GM12878 (cell line): ENCODE results near the gene TMEM14C. TPM values are rescaled to one million over a fixed set of nuclear protein-coding genes. Genes with fewer than 3 reads are reported as not detected.

Experiments
- ATAC-seq: fragments of 200-7000 bp; cut with Tn5 transposase; 3 replicates; pipeline ENCODE4 v1.9.1; 2020; ENCODE audit warnings: mild to moderate bottlenecking, moderate library complexity
- BruUV-seq: library from RNA; stranded (reverse); fragments of 400-500 nt; replicated peaks from 2 replicates; lab custom pipeline; 2021; lab: Mats Ljungman, UMichigan
- CTCF ChIA-PET: fragments of 300-600 bp; sonication (Branson Sonifier 250); formaldehyde crosslinking; extraction: SDS; loops from one replicate; lab custom pipeline; 2021; ENCODE audit warnings: inconsistent platforms; lab: Yijun Ruan, JAX
- POLR2A ChIA-PET: fragments of 350-600 bp; formaldehyde crosslinking; extraction: SDS; loops from one replicate; lab custom pipeline; 2021; ENCODE audit warnings: inconsistent platforms; lab: Charles Lee
- RAD21 ChIA-PET: fragments of 300-600 bp; sonication (Branson Sonifier 250); formaldehyde crosslinking; loops from one replicate; lab custom pipeline; 2023; ENCODE audit warnings: antibody characterized with exemption; ENCODE audit not compliant: unreplicated experiment; lab: Charles Lee
- SMC1A ChIA-PET: fragments of 300-600 bp; sonication (Branson Sonifier 250); formaldehyde crosslinking; loops from one replicate; lab custom pipeline; 2023; ENCODE audit not compliant: unreplicated experiment, uncharacterized antibody; lab: Charles Lee
- DNase-seq: peaks from one replicate; pipeline ENCODE4 v3.0.0-alpha.2; 2011; ENCODE audit warnings: low read depth, low spot score
- FAIRE-seq: peaks from 3 replicates; lab custom pipeline; 2011; peaks lifted over from hg19 to GRCh38; lab: Jason Lieb, UNC
- H2AFZ ChIP-seq: 2 replicates; pipeline ENCODE4 v1.6.0; 2011; ENCODE audit warnings: low read depth, low read length, control low read depth; ENCODE audit not compliant: control insufficient read depth
- H3K27ac ChIP-seq: 2 replicates; pipeline ENCODE4 v1.5.1; 2011; ENCODE audit warnings: control low read depth; ENCODE audit not compliant: control insufficient read depth, insufficient read depth
- H3K27me3 ChIP-seq, 2 experiments: replicated peaks in 1 of 2; 2 replicates each; pipeline versions ENCODE4 v1.6.0 to v1.6.1; 2011; ENCODE audit warnings: low read length in 1 of 2; ENCODE audit not compliant: control insufficient read depth in 2 of 2, insufficient read depth in 2 of 2
- H3K36me3 ChIP-seq, 2 experiments: 2 replicates each; pipeline ENCODE4 v1.5.1; 2011; ENCODE audit warnings: low read length in 1 of 2; ENCODE audit not compliant: control insufficient read depth in 2 of 2, insufficient read depth in 2 of 2
- H3K4me1 ChIP-seq: 2 replicates; pipeline ENCODE4 v1.6.1; 2011; ENCODE audit warnings: mild to moderate bottlenecking, low read length, moderate library complexity, mixed read lengths; ENCODE audit not compliant: control insufficient read depth, insufficient read depth
- H3K4me2 ChIP-seq: 2 replicates; pipeline ENCODE4 v1.6.0; 2011; ENCODE audit warnings: control low read depth; ENCODE audit not compliant: control insufficient read depth, insufficient read depth
- H3K4me3 ChIP-seq: fragments of 200-600 bp; sonication (generic); 2 replicates; pipeline ENCODE4 v1.5.1; 2016
- H3K79me2 ChIP-seq: 2 replicates; pipeline ENCODE4 v1.6.0; 2011; ENCODE audit warnings: low read length; ENCODE audit not compliant: control insufficient read depth, insufficient read depth
- H3K9ac ChIP-seq: 2 replicates; pipeline ENCODE4 v1.8.0; 2011; ENCODE audit warnings: low read length, control low read depth, mixed read lengths; ENCODE audit not compliant: control insufficient read depth, insufficient read depth
- H3K9me3 ChIP-seq: replicated peaks from 3 replicates; pipeline ENCODE4 v1.5.1; 2011; ENCODE audit warnings: mild to moderate bottlenecking, low read length; ENCODE audit not compliant: control insufficient read depth, insufficient read depth
- H4K20me1 ChIP-seq: 2 replicates; pipeline ENCODE4 v1.6.0; 2011; ENCODE audit not compliant: control insufficient read depth, insufficient read depth
- ASH2L ChIP-seq: fragments of 300-600, 200-600 bp; sonication (generic); IDR thresholded peaks from 2 replicates; pipeline ENCODE4 v1.6.1; 2017; ENCODE audit warnings: low read depth, mild to moderate bottlenecking, borderline replicate concordance
- DPF2 ChIP-seq: fragments of 450-650 bp; IDR thresholded peaks from 2 replicates; pipeline ENCODE4 v1.6.1; 2017; ENCODE audit warnings: mild to moderate bottlenecking
- NFYB ChIP-seq: IDR thresholded peaks from 2 replicates; pipeline ENCODE4 v1.6.1; 2011; ENCODE audit warnings: low read depth, mild to moderate bottlenecking, low read length, improper control_type of control experiment, moderate library complexity; ENCODE audit not compliant: insufficient read depth
- NR2C2 ChIP-seq: IDR thresholded peaks from 2 replicates; pipeline ENCODE4 v1.6.1; 2011; ENCODE audit warnings: borderline replicate concordance, low read depth; ENCODE audit not compliant: control insufficient read depth, insufficient read length
- RAD51 ChIP-seq: fragments of 450-650 bp; IDR thresholded peaks from 2 replicates; pipeline ENCODE4 v1.6.1; 2016; ENCODE audit warnings: moderate library complexity, mild to moderate bottlenecking, inconsistent platforms
- TCF7 ChIP-seq: IDR thresholded peaks from 2 replicates; pipeline ENCODE4 v1.6.1; 2014; ENCODE audit warnings: antibody characterized with exemption, borderline replicate concordance
- ZBTB33 ChIP-seq: fragments of 450-650 bp; IDR thresholded peaks from 2 replicates; pipeline ENCODE4 v1.6.1; 2017; ENCODE audit warnings: mild to moderate bottlenecking
- WGBS: methylation state at CpG from one replicate; pipeline ENCODE4 v1.1.6; 2016; ENCODE audit warnings: low lambda C conversion rate; ENCODE audit not compliant: insufficient replicate concordance, insufficient coverage; ENCODE audit errors: missing lambda C conversion rate; 5-methylcytosine and 5-hydroxymethylcytosine counted together
- in situ Hi-C: fragments of 300-500 bp; cut with MboI; formaldehyde crosslinking; loops from 9 replicates; pipeline ENCODE4 v1.14.3; 2018; ENCODE audit warnings: mixed read lengths
- intact Hi-C: fragments of 100-400 bp; cut with micrococcal nuclease; formaldehyde crosslinking; loops from one replicate; pipeline ENCODE4 v1.14.2; 2022; ENCODE audit not compliant: unreplicated experiment
- polyA plus RNA-seq, 11 experiments: library from polyadenylated mRNA; depleted of rRNA in 4 of 11; unstranded in 6 of 11; stranded (reverse) in 5 of 11; fragments of >200 nt; fragmentation: Nextera tagmentation in 4 of 11; fragmentation: Illumina TruSeq in 1 of 11; extraction: Ambion mirVana in 4 of 11; extraction: Trizol in 1 of 11; gene quantifications; 1 replicate in 1 of 11; 2 replicates in 10 of 11; pipeline versions ENCODE4 v1.2.1 to v1.2.3, GENCODE V29; 2011 to 2016; ENCODE audit warnings: inconsistent platforms in 2 of 11, missing spikeins in 2 of 11, low read depth in 1 of 11
- total RNA-seq, 4 experiments: library from RNA; depleted of rRNA in 3 of 4; stranded (reverse); fragments of >200 nt in 3 of 4; fragmentation: Illumina TruSeq in 1 of 4; extraction: Trizol in 1 of 4; gene quantifications; 2 replicates each; pipeline versions ENCODE4 v1.2.1 to v1.2.3, GENCODE V29; 2013 to 2021

The TMEM14C gene
- total and polyA plus RNA-seq, 10 of the 15 experiments (the other 5 are each of a cell fraction or from before 2014, with no cell fraction given), result 66.0 to 224 (median 134) TPM

DNA sequence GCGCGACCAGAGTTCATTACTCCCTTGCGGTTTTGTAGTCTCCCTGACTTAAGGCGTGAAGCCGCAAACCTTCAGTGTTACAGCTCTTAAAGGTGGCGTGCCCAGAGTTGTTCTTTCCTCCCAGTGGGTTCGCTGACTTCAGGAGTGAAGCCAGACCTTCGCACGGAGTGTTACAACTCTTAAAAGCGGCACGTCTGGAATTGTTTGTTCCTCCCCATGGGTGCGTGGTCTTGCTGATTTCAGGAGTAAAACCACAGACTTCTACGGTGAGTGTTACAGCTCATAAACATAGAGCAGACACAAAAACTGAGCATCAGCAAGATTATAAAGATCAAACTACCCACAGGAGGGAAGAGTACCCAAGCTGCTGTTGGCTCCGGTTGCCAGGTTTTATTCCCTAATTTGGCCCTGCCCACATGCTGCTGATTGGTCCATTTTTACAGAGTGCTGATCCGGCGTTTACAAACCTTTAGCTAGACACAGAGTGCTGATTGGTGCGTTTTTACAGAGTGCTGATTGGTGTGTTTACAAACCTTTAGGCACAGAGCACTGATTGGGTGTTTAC lies 10.4 kb downstream of the TMEM14C start:
- no peaks in the 10 kb centered on the region for H3K79me2 ChIP-seq
- H4K20me1 ChIP-seq, result no peaks in the 10 kb centered on the region
- no peak overlapping the region for H3K27ac ChIP-seq
- DNase-seq, result no peak
- no peak for TF ChIP-seq RAD51
- TF ChIP-seq NFYB, result peak; percentile 78
- TF ChIP-seq, all 136 proteins: peak for 1
- Histone ChIP-seq H3K9ac (no peak overlapping the region), H3K9me3 (no peaks in the 10 kb centered on the region), H3K4me1 (no peaks in the 10 kb centered on the region), H3K4me3 (no peak overlapping the region), H3K27me3 (no peaks in the 10 kb centered on the region), H3K36me3 (peaks cover 2 to 3% of the 10 kb centered on the region in 2 experiments; a peak in 1 of 4 replicates), H2AFZ (no peak overlapping the region), H3K4me2 (no peak overlapping the region)
- ATAC-seq (no peak), FAIRE-seq (no peak)
- in situ Hi-C loops (no loop called here), intact Hi-C loops (no loop called here)
- no TSS peak for BruUV-seq
- 94% methylated on average over 17 of the region's 17 CpGs for WGBS
- POLR2A ChIA-PET, result interaction anchor here (0.5 kb wide), 1 partner anchor 294 kb away, joined by 4 read pairs; no protein-coding TSS in a partner anchor
- RAD21 ChIA-PET, result no interaction called here
- CTCF ChIA-PET, result interaction anchor here (0.6 kb wide), 1 partner anchor 15 kb away, joined by 3 read pairs; the partner anchor contains the start of gene TMEM14B
- SMC1A ChIA-PET, result interaction anchor here (1.2 to 2.5 kb wide), 2 partner anchors 13 to 66 kb away, joined by 3 to 7 read pairs; no protein-coding TSS in a partner anchor

DNA sequence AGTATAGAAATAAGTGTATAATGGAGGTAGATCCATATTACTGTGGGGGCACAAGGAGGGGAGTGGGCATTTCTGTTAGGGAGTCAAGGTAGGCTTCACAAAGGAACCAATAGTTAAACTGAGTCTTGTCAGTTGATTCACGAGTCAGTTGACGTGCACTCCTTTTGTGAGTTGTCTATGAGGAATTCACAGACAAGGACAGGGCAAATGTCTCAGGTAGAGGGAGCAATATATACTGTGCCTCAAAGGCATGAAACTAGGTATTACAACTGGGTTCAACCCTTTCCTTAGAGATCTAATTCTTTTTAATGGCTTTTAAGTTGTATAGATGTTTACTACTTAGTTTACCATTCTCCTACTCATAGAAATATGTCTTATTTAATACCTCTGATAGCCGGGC lies 11.0 kb downstream of the TMEM14C start:
- no peak for FAIRE-seq
- no peak overlapping the region for H3K4me2 ChIP-seq
- H3K27ac ChIP-seq, result no peak overlapping the region
- H4K20me1 ChIP-seq, result no peaks in the 10 kb centered on the region
- intact Hi-C loops, result no loop called here
- H3K27me3 ChIP-seq, result no peaks in the 10 kb centered on the region
- peaks cover 2 to 3% of the 10 kb centered on the region in 2 experiments; a peak in 1 of 4 replicates for H3K36me3 ChIP-seq
- no TSS peak for BruUV-seq
- CTCF ChIA-PET, result interaction anchor here (0.6 kb wide), 1 partner anchor 14 kb away, joined by 3 read pairs; the partner anchor contains the start of gene TMEM14B
- RAD21 ChIA-PET, result no interaction called here
- no peak for DNase-seq
- TF ChIP-seq NR2C2, result no peak
- no peak for TF ChIP-seq ZBTB33
- TF ChIP-seq ASH2L, result no peak
- no peak for TF ChIP-seq DPF2
- no peak for TF ChIP-seq TCF7
- H3K4me1 ChIP-seq, result no peaks in the 10 kb centered on the region
- ATAC-seq, result no peak
- SMC1A ChIA-PET, result no interaction called here
- H3K9me3 ChIP-seq, result no peaks in the 10 kb centered on the region
- POLR2A ChIA-PET, result interaction anchor here (0.5 kb wide), 1 partner anchor 295 kb away, joined by 4 read pairs; no protein-coding TSS in a partner anchor
- H3K9ac ChIP-seq, result no peak overlapping the region
- 98% methylated on average over 3 of the region's 3 CpGs for WGBS
- in situ Hi-C loops, result no loop called here
- no peak overlapping the region for H2AFZ ChIP-seq
- H3K4me3 ChIP-seq, result no peak overlapping the region
- H3K79me2 ChIP-seq, result no peaks in the 10 kb centered on the region
